Chondrocyte (in vitro differentiated cells): Measurements from ENCODE around the gene EVI2B. TPM values are rescaled to one million over a fixed set of nuclear protein-coding genes. Genes with fewer than 3 reads are reported as not detected.
A peak's percentile ranks its signal among the peaks of the same experiment; 100 is the strongest.
"Not testable (repeated sequence)": the region's sequence is repeated elsewhere in the genome, so short reads cannot be mapped to it uniquely, and the experiment has no call there.

Experiments
- DNase-seq: peaks from one replicate; pipeline ENCODE4 v3.0.0; 2021; ENCODE audit warnings: mixed read lengths, low spot score
- H3K27ac Mint-ChIP-seq: one replicate; pipeline ENCODE4 v1.8.0; 2021; ENCODE audit warnings: mild to moderate bottlenecking, moderate library complexity, mixed read lengths; ENCODE audit not compliant: unreplicated experiment
- H3K27me3 Mint-ChIP-seq: 2 replicates; pipeline ENCODE4 v1.8.0; 2021; ENCODE audit warnings: low read depth, mixed read lengths
- H3K36me3 Mint-ChIP-seq: 2 replicates; pipeline ENCODE4 v1.8.0; 2021; ENCODE audit warnings: low read depth, mixed read lengths
- H3K4me1 Mint-ChIP-seq: 2 replicates; pipeline ENCODE4 v1.8.0; 2021; ENCODE audit warnings: low read depth, mild to moderate bottlenecking, mixed read lengths
- H3K4me3 Mint-ChIP-seq: one replicate; pipeline ENCODE4 v1.8.0; 2021; ENCODE audit warnings: mild to moderate bottlenecking, moderate library complexity, mixed read lengths; ENCODE audit not compliant: unreplicated experiment
- H3K9me3 Mint-ChIP-seq: 2 replicates; pipeline ENCODE4 v1.8.0; 2021; ENCODE audit warnings: low read depth, mixed read lengths
- long read RNA-seq: library from polyadenylated mRNA; stranded (forward); transcript quantifications from one replicate; pipeline ENCODE4 v2.0.0, GENCODE V29; 2021
- total RNA-seq: library from RNA; stranded (reverse); gene quantifications from 3 replicates; pipeline ENCODE4 v1.2.1, GENCODE V29; 2021
- TF ChIP-seq, protein P1 (sequence below): fragments of 200-600 bp; sonication (generic); IDR thresholded peaks from 2 replicates; pipeline ENCODE4 v1.5.0; 2021; ENCODE audit warnings: antibody characterized with exemption, mild to moderate bottlenecking, moderate library complexity

Gene EVI2B, protein sequence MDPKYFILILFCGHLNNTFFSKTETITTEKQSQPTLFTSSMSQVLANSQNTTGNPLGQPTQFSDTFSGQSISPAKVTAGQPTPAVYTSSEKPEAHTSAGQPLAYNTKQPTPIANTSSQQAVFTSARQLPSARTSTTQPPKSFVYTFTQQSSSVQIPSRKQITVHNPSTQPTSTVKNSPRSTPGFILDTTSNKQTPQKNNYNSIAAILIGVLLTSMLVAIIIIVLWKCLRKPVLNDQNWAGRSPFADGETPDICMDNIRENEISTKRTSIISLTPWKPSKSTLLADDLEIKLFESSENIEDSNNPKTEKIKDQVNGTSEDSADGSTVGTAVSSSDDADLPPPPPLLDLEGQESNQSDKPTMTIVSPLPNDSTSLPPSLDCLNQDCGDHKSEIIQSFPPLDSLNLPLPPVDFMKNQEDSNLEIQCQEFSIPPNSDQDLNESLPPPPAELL
- 0.21 TPM in 1 of 3 replicates, not detected in the others for total RNA-seq
- long read RNA-seq, result 0 reads

- Mint-ChIP-seq H3K36me3 (no peaks in the 10 kb centered on the region), H3K4me1 (peaks cover 12% of the 10 kb centered on the region), H3K9me3 (no peaks in the 10 kb centered on the region), H3K27me3 (no peaks in the 10 kb centered on the region), H3K4me3 (no peak within 1 kb of the TSS), H3K27ac (peak within 1 kb of the TSS; percentile 27)
- no peak for DNase-seq
- TF ChIP-seq, protein P1, sequence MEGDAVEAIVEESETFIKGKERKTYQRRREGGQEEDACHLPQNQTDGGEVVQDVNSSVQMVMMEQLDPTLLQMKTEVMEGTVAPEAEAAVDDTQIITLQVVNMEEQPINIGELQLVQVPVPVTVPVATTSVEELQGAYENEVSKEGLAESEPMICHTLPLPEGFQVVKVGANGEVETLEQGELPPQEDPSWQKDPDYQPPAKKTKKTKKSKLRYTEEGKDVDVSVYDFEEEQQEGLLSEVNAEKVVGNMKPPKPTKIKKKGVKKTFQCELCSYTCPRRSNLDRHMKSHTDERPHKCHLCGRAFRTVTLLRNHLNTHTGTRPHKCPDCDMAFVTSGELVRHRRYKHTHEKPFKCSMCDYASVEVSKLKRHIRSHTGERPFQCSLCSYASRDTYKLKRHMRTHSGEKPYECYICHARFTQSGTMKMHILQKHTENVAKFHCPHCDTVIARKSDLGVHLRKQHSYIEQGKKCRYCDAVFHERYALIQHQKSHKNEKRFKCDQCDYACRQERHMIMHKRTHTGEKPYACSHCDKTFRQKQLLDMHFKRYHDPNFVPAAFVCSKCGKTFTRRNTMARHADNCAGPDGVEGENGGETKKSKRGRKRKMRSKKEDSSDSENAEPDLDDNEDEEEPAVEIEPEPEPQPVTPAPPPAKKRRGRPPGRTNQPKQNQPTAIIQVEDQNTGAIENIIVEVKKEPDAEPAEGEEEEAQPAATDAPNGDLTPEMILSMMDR, result no peak
These were observed at the start of gene EVI2B for GRCh38 chr17:31313982-31314781. Gene EVI2B (minus strand): TSS chr17:31314054. CDS start chr17:31305609, 8,445 bp downstream.

DNA sequence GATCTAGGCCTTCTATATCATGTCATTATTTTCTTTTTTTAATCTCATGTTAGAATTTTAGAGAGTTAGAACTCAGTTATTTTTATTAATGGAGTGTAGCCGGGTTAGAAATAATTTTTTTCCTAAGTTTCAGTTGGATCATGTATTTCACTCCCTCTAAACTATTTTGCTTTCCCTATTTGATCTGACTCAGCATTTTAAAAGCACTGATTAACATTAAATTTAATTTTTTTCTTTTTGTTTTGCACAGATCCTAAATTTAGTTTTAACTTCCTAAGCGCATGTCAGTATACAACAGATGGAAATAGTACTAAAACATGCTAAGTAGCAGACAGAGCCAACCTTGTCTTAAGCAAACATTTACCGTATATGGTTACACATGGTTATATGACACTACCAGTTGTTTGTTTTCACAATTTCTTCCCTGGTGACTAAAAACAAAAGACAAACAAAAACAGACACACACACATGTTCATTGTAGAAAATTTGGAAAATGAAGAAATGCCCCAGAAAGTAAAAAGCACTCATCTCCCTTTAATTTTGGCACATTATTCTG lies 44.1 kb upstream of the EVI2B start:
- no peak overlapping the region for H3K27ac Mint-ChIP-seq
- no peak overlapping the region for H3K4me3 Mint-ChIP-seq
- TF ChIP-seq, protein P1, result no peak
- no peak for DNase-seq
- peaks cover 45% of the 10 kb centered on the region for H3K36me3 Mint-ChIP-seq
- H3K27me3 Mint-ChIP-seq, result no peaks in the 10 kb centered on the region
- H3K9me3 Mint-ChIP-seq, result no peaks in the 10 kb centered on the region
- no peaks in the 10 kb centered on the region for H3K4me1 Mint-ChIP-seq

DNA sequence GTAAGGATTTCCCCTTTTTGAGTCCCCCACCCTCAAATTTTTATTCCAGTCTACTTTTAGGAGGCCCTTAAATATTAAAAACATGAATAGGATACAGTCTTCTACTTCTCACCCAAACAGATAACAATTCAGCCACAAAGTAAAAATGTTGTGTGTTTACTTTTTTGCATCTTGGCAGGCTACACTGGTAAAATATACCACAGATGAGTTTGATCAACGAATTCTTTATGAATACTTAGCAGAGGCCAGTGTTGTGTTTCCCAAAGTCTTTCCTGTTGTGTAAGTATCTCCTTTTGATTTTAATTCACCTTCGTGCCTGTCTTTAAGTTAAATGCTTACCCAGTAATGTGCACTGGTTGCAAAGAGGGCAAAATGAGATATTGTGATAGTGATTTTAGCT lies 43.2 kb upstream of the EVI2B start:
- no peak for DNase-seq
- H3K36me3 Mint-ChIP-seq, result peaks cover 45% of the 10 kb centered on the region
- H3K4me1 Mint-ChIP-seq, result no peaks in the 10 kb centered on the region
- no peaks in the 10 kb centered on the region for H3K9me3 Mint-ChIP-seq
- no peak overlapping the region for H3K27ac Mint-ChIP-seq
- TF ChIP-seq, protein P1, result no peak
- no peaks in the 10 kb centered on the region for H3K27me3 Mint-ChIP-seq
- no peak overlapping the region for H3K4me3 Mint-ChIP-seq

- Mint-ChIP-seq H3K27ac (no peak overlapping the region), H3K9me3 (no peaks in the 10 kb centered on the region), H3K36me3 (peaks cover 42% of the 10 kb centered on the region), H3K4me3 (no peak overlapping the region), H3K27me3 (no peaks in the 10 kb centered on the region), H3K4me1 (no peaks in the 10 kb centered on the region)
- no peak for DNase-seq
- TF ChIP-seq, protein P1, result no peak
These were observed 42.1 kb upstream of the EVI2B start for GRCh38 chr17:31355935-31356334.

GRCh38 chr17:31349454-31349853 lies 35.6 kb upstream of the EVI2B start:
- TF ChIP-seq, protein P1, result no peak

DNA sequence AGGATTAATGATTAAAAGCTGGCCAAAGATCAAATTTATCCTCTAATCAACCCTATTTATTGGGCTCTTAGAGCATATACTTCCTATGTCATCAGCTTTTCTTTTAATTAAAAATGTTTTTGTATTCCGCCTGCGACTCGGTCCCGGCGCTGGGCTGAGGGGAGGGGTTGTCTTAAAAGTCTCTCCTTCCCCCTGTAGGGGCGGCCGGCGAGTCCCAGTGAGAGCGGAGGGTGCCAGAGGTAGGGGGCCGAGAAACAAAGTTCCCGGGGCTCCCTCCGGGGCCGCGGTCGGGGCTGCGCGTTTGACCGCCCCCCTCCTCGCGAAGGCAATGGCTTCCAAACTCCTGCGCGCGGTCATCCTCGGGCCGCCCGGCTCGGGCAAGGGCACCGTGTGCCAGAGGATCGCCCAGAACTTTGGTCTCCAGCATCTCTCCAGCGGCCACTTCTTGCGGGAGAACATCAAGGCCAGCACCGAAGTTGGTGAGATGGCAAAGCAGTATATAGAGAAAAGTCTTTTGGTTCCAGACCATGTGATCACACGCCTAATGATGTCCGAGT lies 31.4 kb upstream of the EVI2B start:
- not testable (repeated sequence) for H3K36me3 Mint-ChIP-seq, H3K27ac Mint-ChIP-seq, H3K4me3 Mint-ChIP-seq, DNase-seq, H3K9me3 Mint-ChIP-seq, H3K27me3 Mint-ChIP-seq, H3K4me1 Mint-ChIP-seq

More at GRCh38 chr17:31349454-31349853, 35.6 kb upstream of the EVI2B start:
- Mint-ChIP-seq H3K4me3 (no peak overlapping the region), H3K4me1 (no peaks in the 10 kb centered on the region), H3K9me3 (no peaks in the 10 kb centered on the region), H3K27me3 (no peaks in the 10 kb centered on the region), H3K27ac (no peak overlapping the region), H3K36me3 (peaks cover 23% of the 10 kb centered on the region)
- no peak for DNase-seq
